MM.1S (cell line): ENCODE measurements around the gene TAP1.

Experiments
- CTCF ChIP-seq: fragments of 300-600 bp; sonication (generic); IDR thresholded peaks from 2 replicates; pipeline ENCODE4 v1.5.1; 2016; ENCODE audit warnings: antibody characterized with exemption, low read length, mixed read lengths
- EZH2 ChIP-seq: fragments of 300-600 bp; sonication (generic); optimal IDR thresholded peaks from 2 replicates; pipeline ENCODE3; 2017; ENCODE audit warnings: low read depth, mild to moderate bottlenecking, antibody characterized with exemption, low read length, mixed read lengths
- EZH2phosphoT487 ChIP-seq: fragments of 300-600 bp; sonication (generic); IDR thresholded peaks from 2 replicates; pipeline ENCODE4 v1.6.1; 2018; ENCODE audit warnings: antibody characterized with exemption, low read length

GRCh38 chr6:32835167-32835893 lies 18.2 kb downstream of the TAP1 start:
- no peak for TF ChIP-seq CTCF
- no peak for TF ChIP-seq EZH2phosphoT487
- no peak for TF ChIP-seq EZH2
